Calu3 (cell line): ENCODE results near the gene WHAMM. TPM values are rescaled to one million over a fixed set of nuclear protein-coding genes. Genes with fewer than 3 reads are reported as not detected.
"Not testable (repeated sequence)": the region's sequence is repeated elsewhere in the genome, so short reads cannot be mapped to it uniquely, and the experiment has no call there.

Experiments
- Bru-seq: library from RNA; stranded (reverse); fragments of 400-500 nt; gene quantifications from one replicate; lab custom pipeline; 2021; lab: Mats Ljungman, UMichigan
- BruChase-seq, 2 experiments: library from RNA; stranded (reverse); fragments of 400-500 nt; gene quantifications; one replicate each; lab custom pipeline; 2021; lab: Mats Ljungman, UMichigan
- BruUV-seq: library from RNA; stranded (reverse); fragments of 400-500 nt; replicated peaks from 2 replicates; lab custom pipeline; 2021; lab: Mats Ljungman, UMichigan
- CTCF ChIA-PET: fragments of 300-600 bp; sonication (Branson Sonifier 250); formaldehyde crosslinking; loops from one replicate; lab custom pipeline; 2022; ENCODE audit warnings: antibody characterized with exemption; lab: Charles Lee
- DNase-seq: peaks from one replicate; pipeline ENCODE4 v3.0.0; 2022
- H3K27ac Mint-ChIP-seq: one replicate; pipeline ENCODE4 v1.8.0; 2022; ENCODE audit warnings: mixed read lengths; ENCODE audit not compliant: unreplicated experiment
- H3K27me3 Mint-ChIP-seq: one replicate; pipeline ENCODE4 v1.8.0; 2022; ENCODE audit warnings: mixed read lengths; ENCODE audit not compliant: unreplicated experiment
- H3K36me3 Mint-ChIP-seq: one replicate; pipeline ENCODE4 v1.8.0; 2022; ENCODE audit warnings: mild to moderate bottlenecking, moderate library complexity, mixed read lengths; ENCODE audit not compliant: insufficient read depth, unreplicated experiment
- H3K4me1 Mint-ChIP-seq: one replicate; pipeline ENCODE4 v1.8.0; 2022; ENCODE audit warnings: mild to moderate bottlenecking, low read depth, mixed read lengths; ENCODE audit not compliant: unreplicated experiment
- H3K4me3 Mint-ChIP-seq: one replicate; pipeline ENCODE4 v1.8.0; 2022; ENCODE audit warnings: mild to moderate bottlenecking, low read depth, moderate library complexity, mixed read lengths; ENCODE audit not compliant: unreplicated experiment
- H3K9me3 Mint-ChIP-seq: one replicate; pipeline ENCODE4 v1.8.0; 2022; ENCODE audit warnings: low read depth, mixed read lengths; ENCODE audit not compliant: unreplicated experiment
- CTCF ChIP-seq: fragments of 200-600 bp; IDR thresholded peaks from one replicate; pipeline ENCODE4 v1.8.0; 2022; ENCODE audit warnings: antibody characterized with exemption; ENCODE audit not compliant: unreplicated experiment
- intact Hi-C: fragments of 100-400 bp; cut with micrococcal nuclease; formaldehyde crosslinking; loops from one replicate; pipeline ENCODE4 v1.10.0; 2022; ENCODE audit not compliant: unreplicated experiment
- long read RNA-seq: library from polyadenylated mRNA; stranded (forward); transcript quantifications from one replicate; pipeline ENCODE4 v2.0.0, GENCODE V29; 2022
- total RNA-seq: library from RNA; stranded (reverse); gene quantifications from 2 replicates; pipeline ENCODE4 v1.2.3, GENCODE V29; 2022

The WHAMM gene
- 12.1 and 12.5 TPM in 2 replicates for total RNA-seq
- Bru-seq, nascent RNA: percentile 92 among the genes with signal in this experiment
- percentile 79 among the genes with signal in this experiment for BruChase-seq, experiment 1, labeled RNA remaining after a 6-hour chase
- percentile 79 among the genes with signal in this experiment for BruChase-seq, experiment 2, labeled RNA remaining after a 2-hour chase
- long read RNA-seq, full-length matches to known transcripts: 2 of 7 reads
- long read RNA-seq, partial matches to known transcripts: 1 of 7 reads
- long read RNA-seq, other reads (novel, unspliced or antisense): 4 of 7 reads

- intact Hi-C loops: loop anchor here (2.0 to 5.0 kb wide), 2 partner anchors 59 to 162 kb away; partner anchors contain the start of gene CPEB1
- Mint-ChIP-seq H3K9me3 (no peaks in the 10 kb centered on the region), H3K4me1 (peaks cover 12% of the 10 kb centered on the region), H3K36me3 (peaks cover 50% of the 10 kb centered on the region), H3K27me3 (no peaks in the 10 kb centered on the region), H3K4me3 (peak within 1 kb of the TSS; percentile 96), H3K27ac (peak within 1 kb of the TSS; percentile 92)
- BruUV-seq: no TSS peak
- TF ChIP-seq CTCF: no peak
- peak; percentile 99 for DNase-seq
- CTCF ChIA-PET: interaction anchor here (0.6 to 1.6 kb wide), 4 partner anchors 13 to 225 kb away, joined by 3 to 6 read pairs (median 4); no protein-coding TSS in a partner anchor
Observed at GRCh38 chr15:82809308-82810060, at the start of gene WHAMM. WHAMM (plus strand) TSS chr15:82809628; CDS start chr15:82809727, 99 bp downstream.

- CTCF ChIA-PET: interaction anchor here (1.2 kb wide), 1 partner anchor 8 kb away, joined by 3 read pairs; no protein-coding TSS in a partner anchor
- intact Hi-C loops: no loop called here
- no peak for DNase-seq
- Mint-ChIP-seq H3K9me3 (no peaks in the 10 kb centered on the region), H3K36me3 (peaks cover 10% of the 10 kb centered on the region), H3K27ac (no peak overlapping the region), H3K4me1 (peaks cover 6% of the 10 kb centered on the region), H3K4me3 (no peak overlapping the region), H3K27me3 (no peaks in the 10 kb centered on the region)
- no TSS peak for BruUV-seq
- TF ChIP-seq CTCF: no peak
Observed at GRCh38 chr15:82763361-82764116, 45.9 kb upstream of the WHAMM start.

- TF ChIP-seq CTCF: no peak
- no peak overlapping the region for H3K27ac Mint-ChIP-seq
- no peak for DNase-seq
- BruUV-seq: no TSS peak
- CTCF ChIA-PET: no interaction called here
- intact Hi-C loops: no loop called here
- peaks cover 11% of the 10 kb centered on the region for H3K4me1 Mint-ChIP-seq
- H3K9me3 Mint-ChIP-seq: no peaks in the 10 kb centered on the region
- H3K4me3 Mint-ChIP-seq: no peak overlapping the region
- H3K27me3 Mint-ChIP-seq: no peaks in the 10 kb centered on the region
- H3K36me3 Mint-ChIP-seq: peaks cover 10% of the 10 kb centered on the region
Observed at GRCh38 chr15:82764117-82764490, 45.3 kb upstream of the WHAMM start.

- no peak overlapping the region for H3K4me3 Mint-ChIP-seq
- intact Hi-C loops: no loop called here
- TF ChIP-seq CTCF: no peak
- CTCF ChIA-PET: no interaction called here
- peaks cover 11% of the 10 kb centered on the region for H3K4me1 Mint-ChIP-seq
- no TSS peak for BruUV-seq
- H3K27me3 Mint-ChIP-seq: no peaks in the 10 kb centered on the region
- peaks cover 10% of the 10 kb centered on the region for H3K36me3 Mint-ChIP-seq
- no peak overlapping the region for H3K27ac Mint-ChIP-seq
- H3K9me3 Mint-ChIP-seq: no peaks in the 10 kb centered on the region
- DNase-seq: no peak
Observed at GRCh38 chr15:82764740-82765139, 44.7 kb upstream of the WHAMM start.

- CTCF ChIA-PET: interaction anchor here (0.7 kb wide), 1 partner anchor 9 kb away, joined by 3 read pairs; no protein-coding TSS in a partner anchor
- H3K27me3 Mint-ChIP-seq, H3K27ac Mint-ChIP-seq, BruUV-seq, H3K36me3 Mint-ChIP-seq, H3K9me3 Mint-ChIP-seq, intact Hi-C loops, H3K4me3 Mint-ChIP-seq, DNase-seq: not testable (repeated sequence)
- H3K4me1 Mint-ChIP-seq: peaks cover 11% of the 10 kb centered on the region
Observed at GRCh38 chr15:82766201-82766600, 43.2 kb upstream of the WHAMM start.
